Islet of Langerhans (tissue), 1 donor: ENCODE results near the gene ADAT2.

Experiments
- FAIRE-seq: peaks from one replicate; lab custom pipeline; 2011; peaks lifted over from hg19 to GRCh38; lab: Jason Lieb, UNC

The ADAT2 gene

GRCh38 chr6:143441010-143441409, 9.5 kb downstream of the ADAT2 start:
- no peak for FAIRE-seq

GRCh38 chr6:143432588-143432987, 17.9 kb downstream of the ADAT2 start:
- no peak for FAIRE-seq

- FAIRE-seq: no peak
Measured at GRCh38 chr6:143431226-143431625, 19.3 kb downstream of the ADAT2 start.

GRCh38 chr6:143429970-143430369, 20.5 kb downstream of the ADAT2 start:
- no peak for FAIRE-seq

GRCh38 chr6:143427109-143427817, 23.2 kb downstream of the ADAT2 start:
- no peak for FAIRE-seq

- FAIRE-seq: no peak
Measured at GRCh38 chr6:143426026-143426425, 24.5 kb downstream of the ADAT2 start.

- FAIRE-seq: no peak
Measured at GRCh38 chr6:143419526-143419925, 31.0 kb downstream of the ADAT2 start.

- FAIRE-seq: no peak
Measured at GRCh38 chr6:143414769-143415168, 35.7 kb downstream of the ADAT2 start.

- FAIRE-seq: no peak
Measured at GRCh38 chr6:143410859-143411270, 39.6 kb downstream of the ADAT2 start.

GRCh38 chr6:143408787-143409162, 41.7 kb downstream of the ADAT2 start:
- no peak for FAIRE-seq

- no peak for FAIRE-seq
Measured at GRCh38 chr6:143408151-143408786, 42.2 kb downstream of the ADAT2 start.

- FAIRE-seq: no peak
Measured at GRCh38 chr6:143406673-143407072, 43.8 kb downstream of the ADAT2 start.

GRCh38 chr6:143405373-143406154, 44.9 kb downstream of the ADAT2 start:
- no peak for FAIRE-seq

- no peak for FAIRE-seq
Measured at GRCh38 chr6:143402721-143403336, 47.7 kb downstream of the ADAT2 start.

- FAIRE-seq: no peak
Measured at GRCh38 chr6:143401636-143402370, 48.7 kb downstream of the ADAT2 start.

GRCh38 chr6:143401068-143401446, 49.4 kb downstream of the ADAT2 start:
- no peak for FAIRE-seq

GRCh38 chr6:143400258-143401067, 50.0 kb downstream of the ADAT2 start:
- FAIRE-seq: no peak

- FAIRE-seq: no peak
Measured at GRCh38 chr6:143399775-143400174, 50.7 kb downstream of the ADAT2 start.

GRCh38 chr6:143399176-143399575, 51.3 kb downstream of the ADAT2 start:
- no peak for FAIRE-seq

- no peak for FAIRE-seq
Measured at GRCh38 chr6:143397227-143398222, 53.0 kb downstream of the ADAT2 start.
